ENCODE results near the gene RBM5. TPM values are rescaled to one million over a fixed set of nuclear protein-coding genes. Genes with fewer than 3 reads are reported as not detected.
A peak's percentile ranks its signal among the peaks of the same experiment; 100 is the strongest.

Gene RBM5
- total RNA-seq (2013; cell fraction: nucleolus; rRNA removed) = 1,107 and 1,146 TPM in 2 replicates
- 136 and 148 TPM in 2 replicates for total RNA-seq (2014; rRNA removed)
- 120 and 124 TPM in 2 replicates for total RNA-seq (2014; rRNA removed; fragmentation: Illumina TruSeq; extraction: Trizol)
- total RNA-seq (2021) = 94.0 and 101 TPM in 2 replicates
- polyA plus RNA-seq (2011; ENCODE audit: low read depth) = 88.5 TPM
- 329 and 347 TPM in 2 replicates for polyA plus RNA-seq (2011; rRNA removed)
- polyA plus RNA-seq (2011; cell fraction: cytosol; rRNA removed) = 144 and 201 TPM in 2 replicates
- 1,132 and 1,572 TPM in 2 replicates for polyA plus RNA-seq (2011; cell fraction: nucleus; rRNA removed)
- polyA plus RNA-seq (2012) = 91.1 and 106 TPM in 2 replicates
- polyA plus RNA-seq (2014; fragmentation: Illumina TruSeq; extraction: Trizol) = 143 and 174 TPM in 2 replicates
- polyA plus RNA-seq (2014; fragmentation: Nextera tagmentation; extraction: Ambion mirVana) = 10 to 100 TPM; 35.1 to 48.1 TPM
- 123 and 142 TPM in 2 replicates for polyA plus RNA-seq (2014; rRNA removed)
- polyA plus RNA-seq (2016; fragmentation: Nextera tagmentation; extraction: Ambion mirVana) = 10 to 100 TPM; 70.5 to 70.9 TPM
- polyA minus RNA-seq (2011; rRNA and poly(A)+ RNA removed) = 288 and 371 TPM in 2 replicates
- polyA minus RNA-seq (2011; cell fraction: cytosol; rRNA and poly(A)+ RNA removed) = 54.3 and 72.3 TPM in 2 replicates
- 322 and 360 TPM in 2 replicates for polyA minus RNA-seq (2011; cell fraction: nucleus; rRNA and poly(A)+ RNA removed)
- Bru-seq, nascent RNA = percentile 96 among the genes with signal in this experiment
- percentile 98 among the genes with signal in this experiment for BruChase-seq, experiment 1, labeled RNA remaining after a 6-hour chase
- BruChase-seq, experiment 2, labeled RNA remaining after a 2-hour chase = percentile 99 among the genes with signal in this experiment
- long read RNA-seq, experiment 1, transcript RBM5-201 (25 exons, 3,188 nt) = major isoform, 8 of 24 reads
- long read RNA-seq, experiment 1, partial matches to known transcripts = 7 of 24 reads
- long read RNA-seq, experiment 1, other reads (novel, unspliced or antisense) = 8 of 24 reads
- long read RNA-seq, experiment 2, transcript RBM5-201 (25 exons, 3,188 nt) = major isoform, 42 of 156 reads
- long read RNA-seq, experiment 2, transcript RBM5-214 (5 exons, 2,716 nt) = minor isoform, 38 of 156 reads
- long read RNA-seq, experiment 2, partial matches to known transcripts = 42 of 156 reads
- long read RNA-seq, experiment 2, other reads (novel, unspliced or antisense) = 33 of 156 reads

DNA sequence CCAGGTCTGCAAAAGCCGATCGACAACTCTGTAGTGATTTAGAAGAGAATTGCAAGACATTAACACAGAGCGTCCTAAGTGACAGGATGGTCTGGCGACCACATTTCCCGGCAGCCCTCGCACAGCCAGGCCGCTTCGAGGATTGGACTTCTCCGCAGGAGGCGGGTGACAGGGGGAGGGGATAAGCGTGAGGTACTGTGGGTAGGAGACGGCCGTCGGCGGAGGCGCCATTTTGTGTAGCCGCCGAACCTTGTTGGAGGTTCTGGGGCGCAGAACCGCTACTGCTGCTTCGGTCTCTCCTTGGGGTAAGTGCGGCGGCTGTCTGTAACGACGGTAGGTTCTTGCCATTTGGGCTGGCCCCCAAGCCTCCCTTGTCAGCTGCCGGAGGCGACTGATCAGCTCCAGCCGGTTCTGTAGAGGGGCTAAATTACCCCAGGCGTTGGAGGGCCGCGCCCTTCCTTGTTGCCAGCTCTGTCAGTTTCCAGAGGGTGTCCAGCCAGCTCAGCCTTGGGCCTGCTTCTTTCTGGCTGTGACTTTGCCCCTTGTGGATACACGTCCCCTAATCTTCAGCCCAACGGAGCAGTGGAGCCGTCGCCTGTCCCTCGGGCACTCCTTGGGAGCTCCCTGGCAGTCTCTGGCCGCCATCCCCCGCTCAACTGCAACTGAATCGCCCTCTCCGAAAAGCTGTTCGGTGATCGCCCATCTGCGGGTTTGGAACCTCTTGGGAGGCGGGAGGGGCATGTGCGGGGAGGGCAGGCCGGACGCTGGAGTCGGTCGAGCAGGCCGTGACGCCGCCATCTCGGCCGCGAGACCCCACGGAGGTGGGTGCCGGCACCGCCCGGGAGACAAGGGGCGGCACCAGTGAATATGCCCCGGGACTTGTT is at the start of gene RBM5:
RBM5 (plus strand) TSS at position 195 of the 884 bp plus-strand sequence. CDS start 1,516 bp downstream, outside the sequence.
- in situ Hi-C loops (cut with MboI) (no loop called here), intact Hi-C loops (cut with micrococcal nuclease; ENCODE audit: unreplicated experiment) (no loop called here)
- H3K4me1 ChIP-seq (ENCODE audit: control insufficient read depth, insufficient read depth, low read length) = no peaks in the 10 kb centered on the region; the same call in 1 of the 2 replicates
- H3K4me2 ChIP-seq (ENCODE audit: control insufficient read depth, insufficient read depth) = peak within 1 kb of the TSS; percentile 73
- H2AFZ ChIP-seq (ENCODE audit: control insufficient read depth, low read depth, low read length) = peak within 1 kb of the TSS; percentile 97
- peaks cover 43% of the 10 kb centered on the region for H3K79me2 ChIP-seq (ENCODE audit: control insufficient read depth, insufficient read depth, low read length)
- ChIA-PET RAD21 (ENCODE audit: unreplicated experiment) (interaction anchor here (1.0 to 1.4 kb wide), 2 partner anchors 159 to 232 kb away, joined by 3 to 7 read pairs; partner anchors contain the start of gene MON1A), POLR2A (interaction anchor here (0.5 to 1.2 kb wide), 9 partner anchors 10 to 1409 kb away, joined by 3 to 11 read pairs (median 4); partner anchors contain the start of genes HYAL3, NAA80 and RBM6), CTCF (interaction anchor here (0.6 to 2.8 kb wide), 8 partner anchors 13 to 551 kb away, joined by 3 to 17 read pairs (median 3); no protein-coding TSS in a partner anchor), SMC1A (ENCODE audit: uncharacterized antibody, unreplicated experiment) (interaction anchor here (1.0 to 1.7 kb wide), 4 partner anchors 10 to 31 kb away, joined by 3 to 7 read pairs (median 4); no protein-coding TSS in a partner anchor)
- H3K36me3 ChIP-seq (ENCODE audit: control insufficient read depth in 2 of 2, insufficient read depth in 2 of 2, low read length in 1 of 2) = peaks cover 9 to 12% of the 10 kb centered on the region in 2 experiments
- WGBS (ENCODE audit: insufficient coverage, insufficient replicate concordance, low lambda C conversion rate, missing lambda C conversion rate) = under 1% methylated on average over 57 of the region's 61 CpGs
- BruUV-seq (replicated peaks) = no TSS peak
- peak; percentile 100 for ATAC-seq
- no peaks in the 10 kb centered on the region for H4K20me1 ChIP-seq (ENCODE audit: control insufficient read depth, insufficient read depth)
- peak; percentile 99 for FAIRE-seq
- peak within 1 kb of the TSS; percentile 78 for H3K4me3 ChIP-seq
- DNase-seq (ENCODE audit: low read depth, low spot score) = peak; percentile 64
- peak within 1 kb of the TSS; percentile 99 for H3K27ac ChIP-seq (ENCODE audit: control insufficient read depth, insufficient read depth)
- H3K9me3 ChIP-seq (replicated peaks; ENCODE audit: control insufficient read depth, insufficient read depth, low read length) = no peaks in the 10 kb centered on the region
- no peaks in the 10 kb centered on the region for H3K27me3 ChIP-seq (replicated peaks in 1 of 2; ENCODE audit: control insufficient read depth in 2 of 2, insufficient read depth in 2 of 2, low read length in 1 of 2)
- H3K9ac ChIP-seq (ENCODE audit: control insufficient read depth, insufficient read depth, low read length) = peak within 1 kb of the TSS; percentile 100
- TF ChIP-seq CREM (IDR thresholded peaks at IDR 0.05; ENCODE audit: low read depth) (peak; percentile 73; the same call in 1 of the 2 replicates), SP1 (IDR thresholded peaks at IDR 0.05; ENCODE audit: low read depth, low read length) (peak; percentile 70), YY1 (IDR thresholded peaks at IDR 0.05; ENCODE audit: low read depth, low read length) (peak; percentile 98), SMAD5 (IDR thresholded peaks at IDR 0.05; ENCODE audit: low read depth) (peak; percentile 74; the same call in 1 of the 2 replicates), SIN3A (IDR thresholded peaks at IDR 0.05; ENCODE audit: low read depth, low read length) (peak; percentile 77), CHD2 (IDR thresholded peaks at IDR 0.05; ENCODE audit: borderline replicate concordance, low read depth, low read length) (peak; percentile 82; the same call in 1 of the 2 replicates), NR2C2 (IDR thresholded peaks at IDR 0.05; ENCODE audit: borderline replicate concordance, control insufficient read depth, insufficient read length, low read depth) (no peak)
- TF ChIP-seq, protein P1, sequence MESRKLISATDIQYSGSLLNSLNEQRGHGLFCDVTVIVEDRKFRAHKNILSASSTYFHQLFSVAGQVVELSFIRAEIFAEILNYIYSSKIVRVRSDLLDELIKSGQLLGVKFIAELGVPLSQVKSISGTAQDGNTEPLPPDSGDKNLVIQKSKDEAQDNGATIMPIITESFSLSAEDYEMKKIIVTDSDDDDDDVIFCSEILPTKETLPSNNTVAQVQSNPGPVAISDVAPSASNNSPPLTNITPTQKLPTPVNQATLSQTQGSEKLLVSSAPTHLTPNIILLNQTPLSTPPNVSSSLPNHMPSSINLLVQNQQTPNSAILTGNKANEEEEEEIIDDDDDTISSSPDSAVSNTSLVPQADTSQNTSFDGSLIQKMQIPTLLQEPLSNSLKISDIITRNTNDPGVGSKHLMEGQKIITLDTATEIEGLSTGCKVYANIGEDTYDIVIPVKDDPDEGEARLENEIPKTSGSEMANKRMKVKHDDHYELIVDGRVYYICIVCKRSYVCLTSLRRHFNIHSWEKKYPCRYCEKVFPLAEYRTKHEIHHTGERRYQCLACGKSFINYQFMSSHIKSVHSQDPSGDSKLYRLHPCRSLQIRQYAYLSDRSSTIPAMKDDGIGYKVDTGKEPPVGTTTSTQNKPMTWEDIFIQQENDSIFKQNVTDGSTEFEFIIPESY (IDR thresholded peaks at IDR 0.05) = no peak
- TF ChIP-seq, protein P2, sequence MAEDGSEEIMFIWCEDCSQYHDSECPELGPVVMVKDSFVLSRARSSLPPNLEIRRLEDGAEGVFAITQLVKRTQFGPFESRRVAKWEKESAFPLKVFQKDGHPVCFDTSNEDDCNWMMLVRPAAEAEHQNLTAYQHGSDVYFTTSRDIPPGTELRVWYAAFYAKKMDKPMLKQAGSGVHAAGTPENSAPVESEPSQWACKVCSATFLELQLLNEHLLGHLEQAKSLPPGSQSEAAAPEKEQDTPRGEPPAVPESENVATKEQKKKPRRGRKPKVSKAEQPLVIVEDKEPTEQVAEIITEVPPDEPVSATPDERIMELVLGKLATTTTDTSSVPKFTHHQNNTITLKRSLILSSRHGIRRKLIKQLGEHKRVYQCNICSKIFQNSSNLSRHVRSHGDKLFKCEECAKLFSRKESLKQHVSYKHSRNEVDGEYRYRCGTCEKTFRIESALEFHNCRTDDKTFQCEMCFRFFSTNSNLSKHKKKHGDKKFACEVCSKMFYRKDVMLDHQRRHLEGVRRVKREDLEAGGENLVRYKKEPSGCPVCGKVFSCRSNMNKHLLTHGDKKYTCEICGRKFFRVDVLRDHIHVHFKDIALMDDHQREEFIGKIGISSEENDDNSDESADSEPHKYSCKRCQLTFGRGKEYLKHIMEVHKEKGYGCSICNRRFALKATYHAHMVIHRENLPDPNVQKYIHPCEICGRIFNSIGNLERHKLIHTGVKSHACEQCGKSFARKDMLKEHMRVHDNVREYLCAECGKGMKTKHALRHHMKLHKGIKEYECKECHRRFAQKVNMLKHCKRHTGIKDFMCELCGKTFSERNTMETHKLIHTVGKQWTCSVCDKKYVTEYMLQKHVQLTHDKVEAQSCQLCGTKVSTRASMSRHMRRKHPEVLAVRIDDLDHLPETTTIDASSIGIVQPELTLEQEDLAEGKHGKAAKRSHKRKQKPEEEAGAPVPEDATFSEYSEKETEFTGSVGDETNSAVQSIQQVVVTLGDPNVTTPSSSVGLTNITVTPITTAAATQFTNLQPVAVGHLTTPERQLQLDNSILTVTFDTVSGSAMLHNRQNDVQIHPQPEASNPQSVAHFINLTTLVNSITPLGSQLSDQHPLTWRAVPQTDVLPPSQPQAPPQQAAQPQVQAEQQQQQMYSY (CRISPR knock-in tag; IDR thresholded peaks at IDR 0.05) = no peak
- TF ChIP-seq, protein P3, sequence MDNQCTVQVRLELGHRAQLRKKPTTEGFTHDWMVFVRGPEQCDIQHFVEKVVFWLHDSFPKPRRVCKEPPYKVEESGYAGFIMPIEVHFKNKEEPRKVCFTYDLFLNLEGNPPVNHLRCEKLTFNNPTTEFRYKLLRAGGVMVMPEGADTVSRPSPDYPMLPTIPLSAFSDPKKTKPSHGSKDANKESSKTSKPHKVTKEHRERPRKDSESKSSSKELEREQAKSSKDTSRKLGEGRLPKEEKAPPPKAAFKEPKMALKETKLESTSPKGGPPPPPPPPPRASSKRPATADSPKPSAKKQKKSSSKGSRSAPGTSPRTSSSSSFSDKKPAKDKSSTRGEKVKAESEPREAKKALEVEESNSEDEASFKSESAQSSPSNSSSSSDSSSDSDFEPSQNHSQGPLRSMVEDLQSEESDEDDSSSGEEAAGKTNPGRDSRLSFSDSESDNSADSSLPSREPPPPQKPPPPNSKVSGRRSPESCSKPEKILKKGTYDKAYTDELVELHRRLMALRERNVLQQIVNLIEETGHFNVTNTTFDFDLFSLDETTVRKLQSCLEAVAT (IDR thresholded peaks at IDR 0.05) = peak; percentile 35
